K562 (cell line): ENCODE data around the gene LRTM1. TPM values are rescaled to one million over a fixed set of nuclear protein-coding genes. Genes with fewer than 3 reads are reported as not detected.

Experiments used
- CBX8 ChIP-seq: fragments of 200-600 bp; sonication (generic); IDR thresholded peaks from 2 replicates; pipeline ENCODE4 v1.6.1; 2012; ENCODE audit warnings: borderline replicate concordance, mixed run types, low read depth, mild to moderate bottlenecking, moderate library complexity, mixed read lengths, low read length, control low read depth, inconsistent platforms; ENCODE audit not compliant: poor library complexity, severe bottlenecking; ENCODE audit errors: extremely low read depth
- FUS ChIP-seq: fragments of 200-400 bp; formaldehyde crosslinking; optimal IDR thresholded peaks from 2 replicates; pipeline ENCODE3; 2017; ENCODE audit warnings: low read depth, low read length
- HMG20B ChIP-seq: fragments of 250-450 bp; sonication (Bioruptor Pico); IDR thresholded peaks from 2 replicates; pipeline ENCODE4 v1.5.0; 2021; ENCODE audit warnings: mild to moderate bottlenecking
- POU5F1 ChIP-seq: fragments of 150-350 bp; IDR thresholded peaks from 2 replicates; pipeline ENCODE4 v1.6.1; 2014; ENCODE audit warnings: borderline replicate concordance, low read length, low read depth, mild to moderate bottlenecking; ENCODE audit not compliant: partially characterized antibody
- TSHZ1 ChIP-seq: fragments of 250-450 bp; sonication (Bioruptor Pico); IDR thresholded peaks from 2 replicates; pipeline ENCODE4 v1.4.0; 2020; ENCODE audit warnings: mild to moderate bottlenecking, moderate library complexity
- ZBTB17 ChIP-seq: fragments of 450-650 bp; formaldehyde crosslinking; IDR thresholded peaks from 2 replicates; pipeline ENCODE4 v1.4.0; 2020; ENCODE audit warnings: mild to moderate bottlenecking
- ZC3H11A ChIP-seq: IDR thresholded peaks from 2 replicates; pipeline ENCODE4 v1.6.1; 2012; ENCODE audit warnings: low read depth, low read length, improper control_type of control experiment
- polyA plus RNA-seq, 8 experiments: library from polyadenylated mRNA; depleted of rRNA in 4 of 8; stranded (reverse) in 5 of 8; unstranded in 3 of 8; fragments of >200 nt; fragmentation: Nextera tagmentation in 2 of 8; fragmentation: Illumina TruSeq in 1 of 8; extraction: Ambion mirVana in 2 of 8; extraction: Trizol in 1 of 8; gene quantifications; 2 replicates each; pipeline versions ENCODE4 v1.2.1 to v1.2.3, GENCODE V29; 2011 to 2014; ENCODE audit warnings: inconsistent platforms in 1 of 8, missing spikeins in 1 of 8
- total RNA-seq, 7 experiments: library from RNA; depleted of rRNA in 6 of 7; stranded (reverse); fragments of >200 nt in 6 of 7; fragmentation: Illumina TruSeq in 2 of 7; extraction: Trizol in 2 of 7; gene quantifications; 2 replicates each; pipeline versions ENCODE4 v1.2.1 to v1.2.3, GENCODE V29; 2011 to 2021; ENCODE audit warnings: low replicate concordance in 1 of 7
- TF ChIP-seq, protein P1 (sequence below): sonication (generic); formaldehyde crosslinking; IDR thresholded peaks from 2 replicates; pipeline ENCODE4 v1.8.0; 2023; ENCODE audit warnings: missing genetic modification reagents, mild to moderate bottlenecking, borderline replicate concordance

The LRTM1 gene
- total and polyA plus RNA-seq, 9 of the 15 experiments (the other 6 are each of a cell fraction or from before 2014, with no cell fraction given): not detected

DNA sequence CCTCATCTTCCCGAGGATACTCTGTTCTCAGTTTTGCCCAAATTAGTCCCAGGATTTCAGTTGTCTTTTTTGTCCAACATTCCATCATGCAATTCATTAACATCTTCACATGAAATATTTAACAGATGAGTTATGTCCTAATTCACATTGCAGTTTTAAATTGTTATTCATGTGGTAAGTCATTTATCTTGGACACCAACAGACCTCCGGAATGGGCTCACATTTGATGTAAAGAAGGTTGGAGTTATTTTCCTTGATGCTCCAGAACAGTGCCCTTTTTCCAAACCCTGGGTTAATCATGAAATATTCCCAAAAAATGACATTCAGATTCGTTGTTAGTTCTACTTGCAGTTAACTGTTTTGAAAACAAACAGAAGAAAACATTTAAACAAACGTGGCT is 32.8 kb upstream of the LRTM1 start (continued):
- TF ChIP-seq, protein P1, sequence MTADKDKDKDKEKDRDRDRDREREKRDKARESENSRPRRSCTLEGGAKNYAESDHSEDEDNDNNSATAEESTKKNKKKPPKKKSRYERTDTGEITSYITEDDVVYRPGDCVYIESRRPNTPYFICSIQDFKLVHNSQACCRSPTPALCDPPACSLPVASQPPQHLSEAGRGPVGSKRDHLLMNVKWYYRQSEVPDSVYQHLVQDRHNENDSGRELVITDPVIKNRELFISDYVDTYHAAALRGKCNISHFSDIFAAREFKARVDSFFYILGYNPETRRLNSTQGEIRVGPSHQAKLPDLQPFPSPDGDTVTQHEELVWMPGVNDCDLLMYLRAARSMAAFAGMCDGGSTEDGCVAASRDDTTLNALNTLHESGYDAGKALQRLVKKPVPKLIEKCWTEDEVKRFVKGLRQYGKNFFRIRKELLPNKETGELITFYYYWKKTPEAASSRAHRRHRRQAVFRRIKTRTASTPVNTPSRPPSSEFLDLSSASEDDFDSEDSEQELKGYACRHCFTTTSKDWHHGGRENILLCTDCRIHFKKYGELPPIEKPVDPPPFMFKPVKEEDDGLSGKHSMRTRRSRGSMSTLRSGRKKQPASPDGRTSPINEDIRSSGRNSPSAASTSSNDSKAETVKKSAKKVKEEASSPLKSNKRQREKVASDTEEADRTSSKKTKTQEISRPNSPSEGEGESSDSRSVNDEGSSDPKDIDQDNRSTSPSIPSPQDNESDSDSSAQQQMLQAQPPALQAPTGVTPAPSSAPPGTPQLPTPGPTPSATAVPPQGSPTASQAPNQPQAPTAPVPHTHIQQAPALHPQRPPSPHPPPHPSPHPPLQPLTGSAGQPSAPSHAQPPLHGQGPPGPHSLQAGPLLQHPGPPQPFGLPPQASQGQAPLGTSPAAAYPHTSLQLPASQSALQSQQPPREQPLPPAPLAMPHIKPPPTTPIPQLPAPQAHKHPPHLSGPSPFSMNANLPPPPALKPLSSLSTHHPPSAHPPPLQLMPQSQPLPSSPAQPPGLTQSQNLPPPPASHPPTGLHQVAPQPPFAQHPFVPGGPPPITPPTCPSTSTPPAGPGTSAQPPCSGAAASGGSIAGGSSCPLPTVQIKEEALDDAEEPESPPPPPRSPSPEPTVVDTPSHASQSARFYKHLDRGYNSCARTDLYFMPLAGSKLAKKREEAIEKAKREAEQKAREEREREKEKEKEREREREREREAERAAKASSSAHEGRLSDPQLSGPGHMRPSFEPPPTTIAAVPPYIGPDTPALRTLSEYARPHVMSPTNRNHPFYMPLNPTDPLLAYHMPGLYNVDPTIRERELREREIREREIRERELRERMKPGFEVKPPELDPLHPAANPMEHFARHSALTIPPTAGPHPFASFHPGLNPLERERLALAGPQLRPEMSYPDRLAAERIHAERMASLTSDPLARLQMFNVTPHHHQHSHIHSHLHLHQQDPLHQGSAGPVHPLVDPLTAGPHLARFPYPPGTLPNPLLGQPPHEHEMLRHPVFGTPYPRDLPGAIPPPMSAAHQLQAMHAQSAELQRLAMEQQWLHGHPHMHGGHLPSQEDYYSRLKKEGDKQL (CRISPR knock-in tag): no peak
- TF ChIP-seq CBX8: no peak
- TF ChIP-seq TSHZ1 (CRISPR knock-in tag): no peak
- no peak for TF ChIP-seq ZC3H11A
- no peak for TF ChIP-seq HMG20B (CRISPR knock-in tag)
- TF ChIP-seq POU5F1: no peak
- TF ChIP-seq FUS: no peak
- TF ChIP-seq ZBTB17 (CRISPR knock-in tag): no peak
